GM18508 (cell line): Measurements from ENCODE around the gene CLHC1.
A peak's percentile ranks its signal among the peaks of the same experiment; 100 is the strongest.
"Not testable (repeated sequence)": the region's sequence is repeated elsewhere in the genome, so short reads cannot be mapped to it uniquely, and the experiment has no call there.

ENCODE experiments used
- ATAC-seq: cut with Tn5 transposase; IDR thresholded peaks from one replicate; pipeline ENCODE4 v1.9.1; 2021; ENCODE audit warnings: moderate number of reproducible peaks; ENCODE audit not compliant: insufficient read depth, unreplicated experiment

Gene CLHC1

DNA sequence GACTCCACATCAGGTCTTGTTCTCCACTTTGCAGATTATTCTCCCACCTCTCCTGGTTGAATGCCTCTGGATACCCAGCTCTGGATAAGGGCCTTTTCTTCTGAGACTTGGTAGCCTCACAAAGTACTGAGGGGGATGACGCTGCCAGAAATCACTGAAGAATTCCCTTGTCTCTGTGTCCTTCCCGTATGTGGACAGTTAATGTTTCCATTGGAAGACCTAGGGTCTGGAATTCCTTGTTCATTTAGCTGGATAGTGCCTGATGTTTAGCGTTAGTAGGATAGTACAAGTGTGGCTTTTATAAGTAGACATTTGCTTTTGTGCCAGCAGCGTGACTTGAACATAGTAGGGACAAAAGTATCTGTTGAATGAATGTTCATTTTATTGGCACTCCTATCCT is 76.9 kb downstream of the CLHC1 start:
- ATAC-seq, result no peak

DNA sequence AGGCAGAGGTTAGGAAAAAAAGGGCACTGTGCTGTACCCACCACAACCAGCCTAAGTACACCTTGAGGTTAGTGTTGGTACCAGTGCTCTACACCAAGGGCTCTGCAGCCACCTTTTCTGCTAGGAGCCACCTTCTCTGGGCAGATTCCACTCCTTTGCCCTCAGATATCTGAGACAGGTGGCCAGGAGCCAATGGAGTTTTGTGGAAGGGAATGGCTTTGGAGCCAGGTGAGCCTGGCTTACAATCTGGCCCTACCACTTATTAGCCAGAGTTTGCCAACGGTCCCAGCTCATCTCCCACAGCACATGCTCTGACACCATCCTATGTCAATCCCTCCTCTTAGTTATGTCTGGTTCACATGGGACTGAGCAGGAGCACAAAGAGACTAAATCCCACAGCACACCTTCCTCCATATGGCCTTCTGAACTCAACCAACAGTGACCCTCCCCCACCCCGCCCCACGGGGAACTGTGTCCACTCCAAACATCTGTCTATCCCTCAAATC is 77.5 kb downstream of the CLHC1 start:
- ATAC-seq, result no peak

DNA sequence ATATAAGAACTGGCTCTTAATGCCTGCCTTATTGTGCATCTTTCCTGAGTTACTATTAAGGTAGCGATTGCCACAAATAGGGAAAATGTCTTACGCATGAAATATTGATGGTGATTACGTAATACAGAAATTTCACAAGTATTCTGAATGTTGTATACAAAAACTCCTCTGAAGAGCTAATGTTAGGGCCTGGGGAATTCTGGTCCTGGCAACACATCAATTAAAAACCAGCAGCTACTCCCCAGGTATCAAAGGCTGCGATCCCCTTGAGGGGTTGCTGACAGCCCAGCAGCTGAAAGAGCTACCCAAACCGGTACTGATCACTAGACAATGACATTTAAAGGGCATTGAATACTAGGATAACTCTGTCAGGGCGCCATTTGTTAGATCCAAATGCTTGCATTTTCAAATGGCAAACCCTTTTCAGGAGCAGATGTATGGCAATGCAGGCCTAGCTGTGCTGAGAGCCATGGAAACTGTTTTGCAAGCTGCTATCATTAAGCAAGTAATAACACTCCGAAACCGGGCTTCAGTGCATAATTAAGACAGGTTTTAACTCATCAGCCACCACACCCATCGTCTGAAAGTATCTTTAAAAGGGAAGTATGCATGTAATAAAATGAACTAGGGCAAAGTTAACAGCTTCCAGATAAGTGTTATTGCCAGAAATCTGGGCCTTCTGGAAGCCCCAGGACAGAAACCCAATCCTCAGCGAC is 78.4 kb downstream of the CLHC1 start:
- ATAC-seq, result no peak

DNA sequence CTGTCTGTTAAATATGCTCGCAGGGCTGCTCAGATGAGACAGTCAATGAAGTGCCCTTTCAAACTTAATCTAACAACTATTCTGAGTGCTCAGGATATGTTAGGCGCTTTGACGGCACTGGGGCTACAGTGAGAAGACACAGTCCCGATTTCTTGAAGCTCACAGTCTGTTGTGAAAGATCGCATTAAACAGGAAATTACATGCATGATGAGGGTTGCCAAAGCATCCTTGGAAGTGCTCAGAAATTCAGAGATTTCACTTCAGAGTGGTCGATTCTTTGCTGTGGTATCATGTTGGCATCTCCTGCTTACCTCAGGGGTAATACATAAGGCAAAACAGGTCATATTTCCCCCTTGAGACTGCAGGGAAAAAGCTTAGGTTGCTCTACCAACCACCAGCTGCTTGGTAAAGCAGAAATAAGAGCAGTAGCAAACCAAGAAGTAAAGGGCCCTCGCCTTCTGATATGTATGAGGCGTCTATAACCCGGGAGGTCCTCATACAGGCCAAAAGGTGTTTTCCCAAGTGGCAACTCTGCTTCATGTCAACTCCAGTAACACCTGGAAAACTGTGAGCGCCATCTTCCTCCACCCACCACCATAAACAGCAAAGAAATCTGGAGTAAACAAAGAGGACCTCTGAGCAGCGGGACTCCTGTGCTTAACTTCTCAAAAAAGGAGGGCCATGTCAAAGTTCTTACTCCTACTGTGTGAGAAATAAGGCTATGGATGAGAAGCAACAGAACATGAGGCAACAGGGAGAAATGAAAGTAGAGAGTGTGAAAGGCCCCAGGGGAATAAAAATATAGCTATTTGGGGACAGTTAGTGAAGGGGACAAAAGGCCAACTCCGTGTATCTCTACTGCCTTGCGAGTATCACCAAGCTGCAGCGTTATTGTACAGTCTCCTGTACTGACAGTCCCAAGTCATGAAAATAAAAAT is 79.3 kb downstream of the CLHC1 start:
- no peak for ATAC-seq

DNA sequence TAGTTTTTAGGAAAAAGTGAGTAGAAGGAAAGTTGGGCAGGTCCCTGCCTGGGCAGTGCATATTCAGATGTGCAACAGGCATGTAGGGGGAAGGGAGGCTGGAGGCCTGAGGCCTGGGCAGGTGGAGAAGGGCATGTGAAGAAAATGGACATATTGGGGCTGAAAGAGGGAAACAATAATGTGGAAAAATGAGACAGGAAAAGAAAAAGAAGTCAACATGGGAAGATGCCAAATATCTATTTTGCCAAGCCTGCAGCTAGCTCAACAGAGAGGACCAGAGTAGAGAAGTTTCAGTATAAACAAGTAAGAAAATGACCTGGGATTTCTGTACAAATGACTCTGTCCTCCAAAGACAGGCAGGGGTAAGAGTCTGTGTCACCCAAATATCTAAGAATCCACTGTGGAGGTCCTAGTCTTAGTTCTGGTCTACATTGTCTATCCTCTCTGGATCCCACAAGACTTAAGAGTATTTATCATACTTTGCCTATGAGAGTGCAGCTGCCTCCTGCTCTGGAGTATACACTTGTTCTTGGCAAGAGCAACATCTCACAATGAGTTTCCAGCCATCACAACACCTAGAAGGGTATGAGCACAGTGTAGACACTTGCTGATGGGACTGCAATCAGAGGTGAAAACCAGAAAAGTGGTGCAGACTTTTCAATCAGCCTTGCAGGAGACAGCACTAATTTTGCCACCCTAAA is 80.2 kb downstream of the CLHC1 start:
- no peak for ATAC-seq

DNA sequence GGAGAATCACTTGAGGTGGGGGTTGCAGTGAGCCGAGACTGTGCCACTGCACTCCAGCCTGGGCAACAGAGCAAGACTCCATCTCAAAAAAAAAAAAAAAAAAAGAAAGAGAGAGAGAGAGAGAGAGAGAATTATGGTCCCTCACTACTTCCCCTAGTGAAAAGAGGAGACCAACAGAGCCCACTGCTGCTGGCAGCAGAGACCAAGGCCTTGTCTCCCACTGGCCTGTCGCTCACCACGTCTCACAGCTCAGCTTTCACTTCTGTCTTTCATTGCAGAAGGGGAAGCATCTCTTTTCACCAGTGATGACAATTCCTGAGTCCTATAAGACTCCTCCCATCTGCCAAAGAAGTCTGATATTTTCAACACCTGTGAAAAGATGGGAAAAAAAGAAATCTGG is 81.3 kb downstream of the CLHC1 start:
- ATAC-seq, result peak; percentile 76

DNA sequence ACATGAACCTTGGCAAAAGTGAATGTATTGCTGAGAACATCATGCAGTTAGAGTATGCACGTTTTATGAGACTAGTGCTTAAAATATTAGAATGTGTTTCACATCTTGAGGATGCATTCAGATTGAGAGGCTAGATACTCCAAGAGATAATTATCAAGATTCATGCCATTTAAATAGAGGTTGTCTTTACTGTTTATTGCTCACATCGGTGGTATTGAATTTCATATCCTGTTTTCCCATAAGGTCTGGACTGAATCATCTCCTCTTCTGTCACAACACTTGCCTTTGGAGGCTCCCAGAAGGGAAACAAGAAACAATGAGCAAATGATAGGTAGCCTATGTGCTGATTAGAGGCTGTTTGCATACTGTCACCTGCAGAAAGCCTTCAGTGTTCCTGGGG is 83.8 kb downstream of the CLHC1 start:
- no peak for ATAC-seq

DNA sequence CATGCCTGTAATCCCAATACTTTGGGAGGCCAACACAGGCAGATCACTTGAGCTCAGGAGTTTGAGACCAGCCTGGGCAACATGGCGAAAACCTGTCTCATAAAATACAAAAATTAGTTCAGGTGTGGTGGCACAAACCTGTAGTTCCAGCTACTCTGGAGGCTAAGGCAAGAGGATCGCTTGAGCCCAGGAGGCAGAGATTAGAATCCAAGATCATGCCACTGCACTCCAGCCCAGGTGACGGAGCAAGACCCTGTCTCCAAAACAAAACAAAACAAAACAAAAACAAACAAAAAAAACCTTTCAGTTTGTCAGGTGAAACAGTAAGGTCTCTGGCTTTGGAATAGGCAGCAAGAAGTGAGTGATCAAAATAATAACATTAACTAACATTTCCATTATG is 84.6 kb downstream of the CLHC1 start:
- no peak for ATAC-seq

DNA sequence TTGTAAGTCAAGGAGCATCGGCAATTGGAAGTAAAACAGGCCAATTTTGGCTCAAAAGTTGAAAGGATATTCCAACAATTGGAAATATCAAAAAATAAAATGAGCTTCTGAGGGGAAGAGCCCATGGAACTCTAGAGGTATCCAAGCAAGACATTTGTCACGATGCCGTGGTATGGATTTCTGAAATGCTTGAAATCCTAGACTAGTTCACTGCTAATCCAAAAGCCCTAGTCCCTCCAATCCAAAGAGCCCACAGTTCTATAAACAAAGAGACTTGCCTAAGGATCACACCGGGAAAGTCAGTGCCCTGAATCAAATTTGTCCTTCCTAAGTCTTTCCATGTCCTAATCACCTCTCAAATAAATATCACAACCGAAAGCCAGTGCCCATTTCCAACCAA is 85.1 kb downstream of the CLHC1 start:
- ATAC-seq, result no peak

DNA sequence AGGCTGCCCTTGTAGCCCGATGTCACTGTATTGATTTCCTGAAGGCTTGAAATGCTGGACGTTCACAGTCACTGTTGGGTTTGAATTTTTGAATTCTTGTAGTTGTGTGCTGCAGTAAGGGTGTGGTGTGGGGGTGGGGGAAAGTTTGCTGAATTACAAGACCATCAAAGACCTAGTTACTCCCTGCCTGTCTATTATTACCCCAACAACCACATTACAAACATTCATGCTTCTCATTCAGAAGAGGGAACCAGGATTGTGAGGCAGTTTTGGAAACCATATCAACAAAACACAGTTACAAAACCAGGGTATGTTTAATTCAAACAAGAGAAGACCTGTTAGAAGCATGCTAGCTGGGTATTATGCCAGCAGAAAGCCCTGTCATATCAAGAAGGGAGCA is 85.8 kb downstream of the CLHC1 start:
- ATAC-seq, result no peak

DNA sequence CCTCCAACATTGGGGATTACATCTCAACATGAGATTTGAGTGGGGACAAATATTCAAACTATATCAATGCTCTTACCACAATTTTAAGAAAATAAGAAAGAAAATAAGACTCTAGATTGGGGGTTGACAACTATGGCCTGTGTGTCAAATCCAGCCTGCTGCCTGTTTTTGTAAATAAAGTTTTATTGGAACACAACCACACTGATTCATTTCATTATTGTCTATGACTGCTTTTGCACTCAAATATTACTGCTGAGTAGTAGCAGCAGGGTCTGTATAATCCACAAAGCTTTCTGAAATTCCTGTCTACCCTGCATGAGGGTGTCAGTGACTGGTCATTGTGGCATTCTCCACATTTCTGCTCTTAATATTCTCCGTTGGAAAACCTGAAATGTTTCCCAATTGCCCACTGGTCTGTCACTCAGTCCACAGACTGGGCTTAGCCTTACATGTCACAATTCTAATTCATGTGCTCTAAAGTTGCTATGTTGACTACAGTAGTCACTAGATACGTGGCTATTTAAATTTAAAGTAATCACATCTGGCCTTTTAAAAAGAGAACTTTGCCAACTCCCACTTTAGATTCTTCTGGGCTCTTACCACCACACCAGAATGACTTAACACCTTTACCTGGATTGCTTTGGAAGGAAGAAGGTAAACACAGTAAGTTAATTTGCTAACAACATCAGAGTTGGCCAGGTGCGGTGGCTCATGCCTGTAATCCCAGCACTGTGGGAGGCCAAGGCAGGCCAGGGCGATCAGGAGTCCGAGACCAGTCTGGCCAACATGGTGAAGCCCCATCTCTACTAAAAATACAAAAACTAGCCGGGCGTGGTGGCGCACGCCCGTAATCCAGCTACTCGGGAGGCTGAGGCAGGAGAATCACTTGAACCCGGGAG is 86.9 kb downstream of the CLHC1 start:
- no peak for ATAC-seq

DNA sequence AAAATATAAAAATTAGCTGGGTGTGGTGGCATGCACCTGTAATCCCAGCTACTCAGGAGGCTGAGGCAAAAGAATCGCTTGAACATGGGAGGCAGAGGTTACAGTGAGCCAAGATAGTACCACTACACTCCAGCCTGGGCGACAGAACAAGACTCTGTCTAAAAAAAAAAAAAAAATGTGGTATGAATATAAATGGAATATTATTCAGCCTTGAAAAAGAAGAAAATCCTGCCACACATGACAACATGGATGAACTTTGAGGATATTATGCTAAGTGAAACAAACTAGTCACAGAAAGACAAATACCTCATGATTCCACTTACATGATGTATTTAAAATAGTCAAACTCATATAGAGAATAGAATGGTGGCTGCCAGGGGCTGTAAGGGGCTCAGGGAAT is 88.4 kb downstream of the CLHC1 start:
- not testable (repeated sequence) for ATAC-seq

DNA sequence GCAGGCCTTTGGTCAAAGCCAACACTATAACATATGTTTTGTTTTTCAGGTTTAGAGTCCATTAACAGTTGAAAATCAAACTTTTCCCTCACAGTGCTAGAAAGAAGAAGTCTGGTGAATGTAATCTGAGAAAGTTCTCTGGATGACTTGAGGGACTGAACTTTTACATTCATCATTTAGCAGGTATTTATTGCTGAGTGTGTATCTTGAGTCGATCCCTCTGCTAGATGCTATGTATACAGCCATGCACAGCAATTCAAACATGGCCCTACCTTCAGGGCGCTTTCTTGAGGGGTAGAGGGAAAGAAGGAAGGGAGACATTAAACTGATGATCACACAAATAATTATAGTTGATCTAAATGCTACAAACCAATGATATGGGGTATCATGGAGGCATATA is 89.6 kb downstream of the CLHC1 start:
- ATAC-seq, result no peak

DNA sequence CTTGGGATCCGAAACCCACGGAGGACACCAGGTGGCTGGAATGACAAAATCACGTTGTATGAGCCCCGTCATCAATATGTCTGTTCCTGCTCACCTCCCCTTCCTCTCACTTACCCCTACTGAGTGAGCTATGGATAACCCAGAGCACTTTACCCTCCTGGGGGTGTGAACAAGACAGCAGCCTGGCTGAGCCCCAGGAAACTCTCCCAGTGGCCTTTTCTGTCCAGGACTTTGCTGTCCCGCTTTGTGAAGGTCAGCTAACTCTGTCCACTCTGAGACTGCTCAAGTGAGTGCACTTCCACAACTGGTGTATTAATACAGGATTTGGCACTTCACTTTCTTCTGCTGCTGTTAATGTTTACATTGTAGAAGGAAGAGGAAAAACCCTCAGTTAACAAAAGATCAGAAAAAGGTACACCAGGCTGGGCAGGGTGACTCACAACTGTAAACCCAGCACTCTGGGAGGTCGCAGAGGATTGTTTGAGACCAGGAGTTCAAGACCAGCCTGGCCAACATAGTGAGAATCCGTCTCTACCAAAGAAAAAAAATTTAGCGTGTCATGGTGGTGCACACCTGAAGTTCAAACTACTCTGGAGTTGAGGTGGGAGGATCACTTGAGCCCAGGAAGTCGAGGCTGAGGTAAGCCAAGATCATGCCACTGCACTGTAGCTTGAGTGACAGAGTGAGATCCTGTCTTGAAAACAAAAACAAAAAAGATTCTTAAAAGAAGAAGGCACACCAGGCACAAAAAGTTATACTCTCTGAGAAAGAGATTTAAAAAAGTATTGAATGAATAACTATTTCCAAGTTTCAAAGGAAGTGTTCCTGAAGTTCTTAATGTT is 90.3 kb downstream of the CLHC1 start:
- ATAC-seq, result no peak

DNA sequence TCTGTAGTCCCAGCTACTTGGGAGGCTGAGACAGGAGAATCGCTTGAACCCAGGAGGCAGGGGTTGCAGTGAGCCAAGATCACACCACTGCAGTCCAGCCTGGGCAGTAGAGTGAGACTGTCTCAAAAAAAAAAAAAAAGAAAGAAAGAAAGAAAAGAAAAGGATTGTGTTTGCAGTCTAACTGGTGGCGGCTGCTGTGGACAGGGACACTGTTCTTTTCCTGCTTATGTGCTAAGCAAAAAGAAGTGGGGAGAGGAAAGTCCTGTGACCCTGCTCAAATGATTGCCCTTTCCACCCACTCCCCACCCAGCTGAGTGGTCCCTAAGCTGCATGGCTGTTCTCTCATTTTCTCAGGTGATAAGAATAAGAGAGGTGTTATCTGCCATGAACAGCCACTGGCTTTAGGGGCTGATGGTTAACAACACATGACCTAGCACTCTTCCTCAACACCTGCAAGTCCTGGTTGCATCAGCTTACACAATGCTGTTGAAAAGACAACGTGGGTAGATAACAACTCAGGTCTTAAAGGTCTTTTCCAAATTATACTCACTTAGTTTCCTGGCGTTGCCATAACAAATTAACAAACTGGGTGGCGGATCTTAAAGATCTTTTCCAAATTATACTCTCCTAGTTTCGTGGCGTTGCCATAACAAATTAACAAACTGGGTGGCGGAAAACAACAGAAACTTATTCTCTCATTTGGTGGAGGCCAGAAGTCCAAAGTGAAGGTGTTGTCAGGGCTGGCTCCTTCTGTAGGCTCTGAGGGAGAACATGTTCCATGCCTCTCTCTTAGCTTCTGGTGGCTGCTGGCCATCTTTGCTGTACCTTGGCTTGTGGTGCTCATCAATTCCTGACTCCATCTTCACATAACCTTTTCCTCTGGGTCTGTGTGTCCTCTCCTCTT is 91.5 kb downstream of the CLHC1 start:
- ATAC-seq, result no peak

DNA sequence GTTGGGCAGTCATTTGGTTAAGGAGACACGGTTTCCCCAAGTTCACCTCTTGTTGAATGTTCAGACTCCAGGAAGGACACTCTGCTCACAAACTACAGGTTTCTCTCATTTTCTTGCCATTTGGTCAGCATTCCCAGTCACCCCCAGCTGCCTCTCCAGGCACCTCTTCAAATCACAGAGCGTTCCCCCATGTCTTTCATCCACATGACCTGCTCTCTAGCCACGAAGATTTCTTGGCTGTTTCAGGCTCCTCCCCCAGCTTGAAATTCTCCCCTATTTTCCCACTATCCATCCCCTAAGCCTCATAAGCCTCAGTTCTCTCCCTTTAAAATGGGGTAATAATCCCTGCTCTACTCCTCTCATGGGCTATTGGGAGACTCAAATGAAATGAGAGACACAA is 92.8 kb downstream of the CLHC1 start:
- no peak for ATAC-seq

DNA sequence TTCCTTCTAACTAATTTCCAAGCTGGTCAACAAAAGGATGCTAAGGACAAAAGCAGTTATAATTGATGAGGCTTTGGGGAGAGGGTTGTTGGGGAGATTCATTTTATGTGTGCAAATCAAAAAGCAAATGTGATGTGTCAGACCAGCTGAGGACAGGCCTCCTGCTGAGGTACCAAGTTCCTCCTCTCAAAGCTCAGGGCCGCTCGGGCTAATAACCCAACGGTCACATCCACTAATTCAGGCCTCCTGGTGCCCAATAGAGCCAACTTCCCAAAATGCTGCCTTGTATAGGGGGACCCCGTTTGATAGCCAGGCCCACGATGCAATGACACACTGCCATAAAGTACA is 93.2 kb downstream of the CLHC1 start:
- ATAC-seq, result no peak
